ENCODE results near the gene ADD1. TPM values are rescaled to one million over a fixed set of nuclear protein-coding genes. Genes with fewer than 3 reads are reported as not detected.

ADD1 gene
- polyA plus RNA-seq, 3 donors, result 76.1 to 122 (median 103) TPM

DNA sequence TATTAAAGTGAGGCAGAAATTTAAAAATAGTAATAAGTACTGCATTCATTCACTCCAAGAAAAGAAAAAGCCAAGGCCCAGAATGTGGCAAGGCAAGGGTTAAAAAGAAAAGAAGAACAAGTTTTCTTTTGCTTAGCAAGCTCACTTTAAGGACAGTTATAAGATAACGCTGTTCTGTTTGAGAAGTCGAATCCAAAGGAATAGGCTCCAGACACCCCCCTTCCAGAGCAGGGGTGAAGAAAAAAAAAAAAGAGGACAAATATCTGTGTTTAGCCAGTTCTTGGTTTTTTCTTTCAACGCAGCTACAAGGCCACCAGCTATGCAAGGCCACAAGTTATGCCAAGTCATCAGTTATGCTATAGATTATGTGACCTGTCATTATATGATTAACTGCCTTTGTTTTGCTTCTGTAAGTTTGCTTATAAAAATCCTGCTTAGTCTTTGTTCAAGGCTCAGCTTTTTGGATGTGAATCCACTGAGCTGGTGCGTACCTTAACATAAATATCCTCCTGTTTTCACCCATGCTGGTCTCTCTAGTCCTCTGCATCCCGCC is 121.1 kb downstream of the ADD1 start:
- H3K79me2 ChIP-seq (ENCODE audit: insufficient read depth, low read length), result peaks cover 26% of the 10 kb centered on the region
- TF ChIP-seq, protein P1, sequence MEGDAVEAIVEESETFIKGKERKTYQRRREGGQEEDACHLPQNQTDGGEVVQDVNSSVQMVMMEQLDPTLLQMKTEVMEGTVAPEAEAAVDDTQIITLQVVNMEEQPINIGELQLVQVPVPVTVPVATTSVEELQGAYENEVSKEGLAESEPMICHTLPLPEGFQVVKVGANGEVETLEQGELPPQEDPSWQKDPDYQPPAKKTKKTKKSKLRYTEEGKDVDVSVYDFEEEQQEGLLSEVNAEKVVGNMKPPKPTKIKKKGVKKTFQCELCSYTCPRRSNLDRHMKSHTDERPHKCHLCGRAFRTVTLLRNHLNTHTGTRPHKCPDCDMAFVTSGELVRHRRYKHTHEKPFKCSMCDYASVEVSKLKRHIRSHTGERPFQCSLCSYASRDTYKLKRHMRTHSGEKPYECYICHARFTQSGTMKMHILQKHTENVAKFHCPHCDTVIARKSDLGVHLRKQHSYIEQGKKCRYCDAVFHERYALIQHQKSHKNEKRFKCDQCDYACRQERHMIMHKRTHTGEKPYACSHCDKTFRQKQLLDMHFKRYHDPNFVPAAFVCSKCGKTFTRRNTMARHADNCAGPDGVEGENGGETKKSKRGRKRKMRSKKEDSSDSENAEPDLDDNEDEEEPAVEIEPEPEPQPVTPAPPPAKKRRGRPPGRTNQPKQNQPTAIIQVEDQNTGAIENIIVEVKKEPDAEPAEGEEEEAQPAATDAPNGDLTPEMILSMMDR (IDR thresholded peaks at IDR 0.05), result no peak

DNA sequence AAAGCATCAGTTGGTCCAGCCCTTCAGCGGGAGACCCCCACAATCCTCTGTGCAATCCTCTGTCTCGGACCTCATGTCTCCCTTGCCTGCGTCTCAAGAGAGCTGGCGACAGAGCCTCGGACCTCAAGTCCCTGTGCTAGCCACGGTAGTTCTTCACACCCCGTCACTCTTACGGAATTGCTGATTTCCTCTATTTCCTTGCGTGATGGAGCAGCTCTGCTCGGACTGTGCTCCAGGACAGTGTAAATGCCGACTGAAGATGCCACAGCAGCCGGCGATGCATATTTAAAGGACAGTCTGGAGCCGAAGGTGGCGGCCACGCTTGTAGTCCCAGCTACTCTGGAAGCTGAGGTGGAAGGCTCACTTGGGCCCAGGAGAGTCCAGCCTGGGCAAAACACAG is 121.6 kb downstream of the ADD1 start:
- Histone ChIP-seq H3K4me1 (ENCODE audit: control insufficient read depth in 1 of 2, insufficient read depth in 2 of 2, low read length in 2 of 2) (peaks cover 26 to 34% of the 10 kb centered on the region in 2 donors), H3K27ac (ENCODE audit: low read depth in 1 of 2, low read length in 2 of 2) (no peak overlapping the region), H3K27me3 (ENCODE audit: control insufficient read depth in 2 of 2, insufficient read depth in 2 of 2, low read length in 2 of 2) (no peaks in the 10 kb centered on the region), H4K20me1 (ENCODE audit: insufficient read depth, low read length) (peaks cover 20% of the 10 kb centered on the region), H3K9me3 (replicated peaks in 1 of 2; ENCODE audit: control insufficient read depth in 1 of 2, insufficient read depth in 1 of 2, low read length in 2 of 2) (no peaks in the 10 kb centered on the region), H3K4me2 (replicated peaks; ENCODE audit: extremely low read depth, low read length, poor library complexity, severe bottlenecking) (no peak overlapping the region), H3K9ac (ENCODE audit: insufficient read depth, low read length, poor library complexity, severe bottlenecking) (no peak overlapping the region), H2AFZ (ENCODE audit: insufficient read depth, low read depth, low read length, poor library complexity, severe bottlenecking) (no peak overlapping the region), H3K4me3 (replicated peaks in 1 of 3; ENCODE audit: low read depth in 2 of 3, low read length in 3 of 3) (no peak overlapping the region), H3K36me3 (replicated peaks in 1 of 2; ENCODE audit: control insufficient read depth in 1 of 2, insufficient read depth in 2 of 2, low read length in 2 of 2) (no peaks in the 10 kb centered on the region), H3K79me2 (ENCODE audit: insufficient read depth, low read length) (peaks cover 22% of the 10 kb centered on the region)
- H3K27me3 Mint-ChIP-seq (ENCODE audit: low read depth in 3 of 3), result peaks cover 5 to 7% (median 5%) of the 10 kb centered on the region in 3 donors
- no peak overlapping the region for H3K27ac Mint-ChIP-seq
- H3K4me1 Mint-ChIP-seq, result peaks cover 27% of the 10 kb centered on the region
- intact Hi-C loops (cut with micrococcal nuclease), result loop anchor here (10.0 kb wide), 1 partner anchor 1110 kb away; the partner anchor contains the start of gene LETM1 (in 2 of the 2)
- TF ChIP-seq, protein P1 (IDR thresholded peaks at IDR 0.05), result no peak
- 92% methylated on average over 16 of the region's 16 CpGs for WGBS (ENCODE audit: insufficient coverage)
- no peak overlapping the region for H3K4me3 Mint-ChIP-seq
- H3K9me3 Mint-ChIP-seq, result peaks cover 0 to 2% (median 0%) of the 10 kb centered on the region in 7 donors
- peaks cover 0 to 4% of the 10 kb centered on the region in 2 donors for H3K36me3 Mint-ChIP-seq
- DNase-seq, result no peak

More for the DNA sequence above, 121.1 kb downstream of the ADD1 start:
- H3K36me3 ChIP-seq (replicated peaks in 1 of 2; ENCODE audit: control insufficient read depth in 1 of 2, insufficient read depth in 2 of 2, low read length in 2 of 2), result no peaks in the 10 kb centered on the region
- H3K4me1 ChIP-seq (ENCODE audit: control insufficient read depth in 1 of 2, insufficient read depth in 2 of 2, low read length in 2 of 2), result peaks cover 26 to 34% of the 10 kb centered on the region in 2 donors
- Mint-ChIP-seq H3K36me3 (peaks cover 0 to 4% of the 10 kb centered on the region in 2 donors), H3K27me3 (ENCODE audit: low read depth in 3 of 3) (peaks cover 5 to 7% (median 5%) of the 10 kb centered on the region in 3 donors), H3K27ac (no peak overlapping the region), H3K4me1 (peaks cover 27% of the 10 kb centered on the region), H3K9me3 (peaks cover 0 to 2% (median 0%) of the 10 kb centered on the region in 7 donors), H3K4me3 (peak overlapping the region; percentile 93 to 95)
- H3K27ac ChIP-seq (ENCODE audit: low read depth in 1 of 2, low read length in 2 of 2), result no peak overlapping the region
- no peak for DNase-seq
- no peaks in the 10 kb centered on the region for H3K9me3 ChIP-seq (replicated peaks in 1 of 2; ENCODE audit: control insufficient read depth in 1 of 2, insufficient read depth in 1 of 2, low read length in 2 of 2)
- H3K4me3 ChIP-seq (replicated peaks in 1 of 3; ENCODE audit: low read depth in 2 of 3, low read length in 3 of 3), result peak overlapping the region in 1 of 3 experiments; percentile 95
- no peak overlapping the region for H3K9ac ChIP-seq (ENCODE audit: insufficient read depth, low read length, poor library complexity, severe bottlenecking)
- peak overlapping the region; percentile 94 for H3K4me2 ChIP-seq (replicated peaks; ENCODE audit: extremely low read depth, low read length, poor library complexity, severe bottlenecking)
- intact Hi-C loops (cut with micrococcal nuclease), result loop anchor here (5.0 to 10.0 kb wide), 5 partner anchors 83 to 1110 kb away; partner anchors contain the start of genes LETM1 (in 2 of the 2), CFAP99 (in 1 of the 2), FAM193A (in 1 of the 2) and RGS12 (in 1 of the 2)
- peak overlapping the region; percentile 99 for H2AFZ ChIP-seq (ENCODE audit: insufficient read depth, low read depth, low read length, poor library complexity, severe bottlenecking)
- WGBS (ENCODE audit: insufficient coverage), result 89% methylated on average over 1 of the region's 5 CpGs
- no peaks in the 10 kb centered on the region for H3K27me3 ChIP-seq (ENCODE audit: control insufficient read depth in 2 of 2, insufficient read depth in 2 of 2, low read length in 2 of 2)
- H4K20me1 ChIP-seq (ENCODE audit: insufficient read depth, low read length), result peaks cover 24% of the 10 kb centered on the region
